SH-SY5Y (cell line): Measurements from ENCODE around the gene CD244.

Experiments
- GATA2 ChIP-seq: IDR thresholded peaks from 2 replicates; pipeline ENCODE4 v1.6.1; 2011; ENCODE audit warnings: mild to moderate bottlenecking, low read depth, low read length
- GATA3 ChIP-seq: IDR thresholded peaks from 2 replicates; pipeline ENCODE4 v1.6.1; 2011; ENCODE audit warnings: low read depth, mild to moderate bottlenecking, low read length, moderate library complexity

DNA sequence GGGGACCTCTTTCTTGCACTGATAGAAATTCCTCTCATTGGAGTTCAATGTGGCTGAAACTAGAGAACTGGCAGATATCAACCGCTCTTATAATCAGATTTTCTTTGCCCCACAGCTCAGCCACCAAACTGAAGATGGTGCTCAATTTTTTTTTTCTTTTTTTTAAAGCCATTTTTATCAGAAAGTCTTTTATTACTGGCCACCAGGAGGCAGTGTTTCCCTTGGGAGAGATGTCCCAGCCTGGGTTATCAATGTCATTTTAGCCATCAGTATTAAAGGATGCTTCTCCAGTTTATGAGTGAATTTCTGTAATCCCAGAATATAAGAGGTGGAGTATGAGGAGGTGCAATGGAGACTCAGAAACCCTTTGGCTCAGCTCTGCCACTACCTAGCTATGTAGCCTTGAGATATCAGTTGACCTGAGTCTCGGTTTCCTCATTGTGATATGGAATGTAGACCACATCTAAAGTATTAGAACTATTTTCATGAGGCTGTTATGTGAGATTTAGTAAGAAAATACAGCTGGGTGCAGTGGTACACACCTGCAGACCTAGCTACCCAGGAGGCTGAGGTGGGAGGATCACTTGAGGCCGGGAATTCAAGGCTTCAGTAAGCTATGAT is 27.6 kb downstream of the CD244 start:
- TF ChIP-seq GATA3 (no peak), GATA2 (no peak)
